Sigmoid colon (tissue), 7 donors: ENCODE measurements around the gene BRI3. TPM values are rescaled to one million over a fixed set of nuclear protein-coding genes. Genes with fewer than 3 reads are reported as not detected.

Experiments used
- DNase-seq: peaks from one replicate; pipeline ENCODE4 v3.0.0-alpha.2; 2019
- H3K27ac ChIP-seq, 4 donors: fragments of 200-600 bp; sonication (generic); one replicate each; pipeline ENCODE4 v1.5.1; 2016 to 2019; ENCODE audit warnings: mild to moderate bottlenecking in 1 of 4
- H3K27me3 ChIP-seq, 3 donors: fragments of 200-600 bp; sonication (generic); one replicate each; pipeline ENCODE4 v1.5.1; 2019; ENCODE audit warnings: mild to moderate bottlenecking in 1 of 3
- H3K36me3 ChIP-seq, 4 donors: fragments of 200-600 bp; sonication (generic); one replicate each; pipeline ENCODE4 v1.5.1; 2016 to 2019
- H3K4me1 ChIP-seq, 4 donors: fragments of 200-600 bp; sonication (generic); one replicate each; pipeline ENCODE4 v1.5.1; 2017 to 2019
- H3K4me3 ChIP-seq, 4 donors: fragments of 200-600 bp; sonication (generic); one replicate each; pipeline ENCODE4 v1.5.1; 2017 to 2019; ENCODE audit warnings: mild to moderate bottlenecking in 2 of 4, moderate library complexity in 1 of 4
- H3K9me3 ChIP-seq, 4 donors: fragments of 200-600 bp in 3 of 4; sonication (generic) in 3 of 4; one replicate each; pipeline versions ENCODE4 v1.5.1 to v1.6.1; 2013 to 2019
- EP300 ChIP-seq, 4 donors: sonication (generic); formaldehyde crosslinking; IDR thresholded peaks; one replicate each; pipeline ENCODE4 v1.6.1; 2017; ENCODE audit warnings: antibody characterized with exemption in 4 of 4
- POLR2A ChIP-seq, 2 donors: fragments of 450-650 bp; IDR thresholded peaks; one replicate each; pipeline ENCODE4 v1.6.1; 2016; ENCODE audit warnings: antibody characterized with exemption in 2 of 2, mild to moderate bottlenecking in 2 of 2, moderate library complexity in 2 of 2
- POLR2AphosphoS5 ChIP-seq, 4 donors: sonication (generic); formaldehyde crosslinking; IDR thresholded peaks; one replicate each; pipeline ENCODE4 v1.6.1; 2017; ENCODE audit warnings: antibody characterized with exemption in 4 of 4
- WGBS, 2 donors: extraction: QIAGEN DNeasy Blood & Tissue Kit; methylation state at CpG; one replicate each; pipeline ENCODE4 v1.1.7; 2013; 5-methylcytosine and 5-hydroxymethylcytosine counted together
- intact Hi-C: fragments of 100-400 bp; cut with DNase I; formaldehyde crosslinking; loops from one replicate; pipeline ENCODE4 v1.15.1; 2023
- polyA plus RNA-seq, 3 donors: library from polyadenylated mRNA; stranded (reverse); fragments of 200-250 nt; gene quantifications; one replicate each; pipeline ENCODE4 v1.2.3, GENCODE V29; 2013
- total RNA-seq, 4 donors: library from RNA; depleted of rRNA; stranded (reverse); fragments of >200 nt; gene quantifications; one replicate each; pipeline ENCODE4 v1.1.0, GENCODE V29; 2016
- TF ChIP-seq, protein P1 (sequence below), 4 experiments: fragments of 450-650 bp in 3 of 4; fragments of 200-600 bp in 1 of 4; IDR thresholded peaks; one replicate each; pipeline ENCODE4 v1.5.1; 2016 to 2019; ENCODE audit warnings: antibody characterized with exemption in 4 of 4, mild to moderate bottlenecking in 3 of 4, moderate library complexity in 2 of 4
- donor health status: healthy with polysubstance abuse.
- donor health status: Bipolar disorder and iron deficiency.
- donor health status: healthy.

BRI3 gene
- total and polyA plus RNA-seq, 7 donors, result 44.9 to 344 (median 61.8) TPM

DNA sequence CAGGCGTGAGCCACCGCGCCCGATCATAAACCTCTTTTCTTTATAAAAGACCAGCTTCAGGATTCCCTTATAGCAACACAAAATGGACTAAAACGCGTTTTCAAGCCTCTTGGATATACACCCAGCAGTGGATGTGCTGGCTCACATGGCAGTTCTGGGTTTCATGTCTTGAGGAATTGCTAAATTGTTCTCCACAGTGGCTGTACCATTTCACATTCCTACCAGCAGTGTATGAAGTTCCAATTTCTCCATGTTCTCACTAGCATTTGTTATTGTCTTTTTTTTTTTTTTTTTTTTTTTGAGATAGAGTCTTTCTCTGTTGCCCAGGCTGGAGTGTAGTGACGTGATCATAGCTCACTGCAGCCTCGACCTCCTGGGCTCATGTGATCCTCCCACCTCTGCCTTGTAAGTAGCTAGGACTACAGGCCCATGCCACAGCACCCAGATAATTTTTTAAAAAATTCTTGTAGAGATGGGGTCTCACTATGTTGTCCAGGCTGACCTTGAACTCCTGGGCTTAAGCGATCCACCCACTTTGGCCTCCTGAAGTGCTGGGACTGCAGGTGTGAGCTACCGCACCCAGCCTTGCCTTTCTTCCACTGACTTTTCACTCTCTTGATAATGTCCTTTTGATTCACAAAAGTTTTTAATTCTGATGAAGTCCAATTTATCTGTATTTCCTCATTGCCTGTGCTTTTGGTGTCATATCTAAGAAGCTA, 46.9 kb upstream of the BRI3 start:
- Histone ChIP-seq H3K4me3 (no peak overlapping the region), H3K9me3 (no peaks in the 10 kb centered on the region), H3K27ac (no peak overlapping the region), H3K4me1 (no peaks in the 10 kb centered on the region), H3K36me3 (peaks cover 0 to 58% (median 22%) of the 10 kb centered on the region in 4 donors), H3K27me3 (no peaks in the 10 kb centered on the region)
- intact Hi-C loops, result no loop called here
- WGBS, 2 donors, result 89 to 94% methylated on average over 10 of the region's 10 CpGs
- DNase-seq, result no peak
- TF ChIP-seq, protein P1, sequence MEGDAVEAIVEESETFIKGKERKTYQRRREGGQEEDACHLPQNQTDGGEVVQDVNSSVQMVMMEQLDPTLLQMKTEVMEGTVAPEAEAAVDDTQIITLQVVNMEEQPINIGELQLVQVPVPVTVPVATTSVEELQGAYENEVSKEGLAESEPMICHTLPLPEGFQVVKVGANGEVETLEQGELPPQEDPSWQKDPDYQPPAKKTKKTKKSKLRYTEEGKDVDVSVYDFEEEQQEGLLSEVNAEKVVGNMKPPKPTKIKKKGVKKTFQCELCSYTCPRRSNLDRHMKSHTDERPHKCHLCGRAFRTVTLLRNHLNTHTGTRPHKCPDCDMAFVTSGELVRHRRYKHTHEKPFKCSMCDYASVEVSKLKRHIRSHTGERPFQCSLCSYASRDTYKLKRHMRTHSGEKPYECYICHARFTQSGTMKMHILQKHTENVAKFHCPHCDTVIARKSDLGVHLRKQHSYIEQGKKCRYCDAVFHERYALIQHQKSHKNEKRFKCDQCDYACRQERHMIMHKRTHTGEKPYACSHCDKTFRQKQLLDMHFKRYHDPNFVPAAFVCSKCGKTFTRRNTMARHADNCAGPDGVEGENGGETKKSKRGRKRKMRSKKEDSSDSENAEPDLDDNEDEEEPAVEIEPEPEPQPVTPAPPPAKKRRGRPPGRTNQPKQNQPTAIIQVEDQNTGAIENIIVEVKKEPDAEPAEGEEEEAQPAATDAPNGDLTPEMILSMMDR (IDR thresholded peaks at IDR 0.05), result no peak
- TF ChIP-seq POLR2A (IDR thresholded peaks at IDR 0.05), result no peak
- no peak for TF ChIP-seq POLR2AphosphoS5 (IDR thresholded peaks at IDR 0.05)
- no peak for TF ChIP-seq EP300 (IDR thresholded peaks at IDR 0.05)

DNA sequence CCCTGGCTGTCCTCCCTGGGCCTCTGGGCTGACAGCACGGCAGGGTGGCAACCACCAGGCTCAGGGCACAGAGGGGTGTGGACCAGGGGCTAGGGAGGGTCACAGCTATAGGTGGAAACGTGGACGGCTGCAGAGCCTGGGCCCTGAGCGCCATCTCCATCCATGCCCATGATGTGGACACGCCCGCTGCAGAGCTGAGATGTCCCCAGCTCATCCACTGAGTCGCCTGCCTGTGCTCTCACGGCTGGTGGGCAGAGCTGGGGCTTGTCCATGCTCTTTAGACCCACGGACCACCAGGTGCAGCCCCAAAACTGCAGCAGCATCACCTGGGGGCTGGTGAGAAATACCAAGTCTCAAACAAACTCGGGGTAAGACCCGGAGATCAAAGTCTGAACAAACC, 45.6 kb upstream of the BRI3 start:
- WGBS, 2 donors, result 91 to 95% methylated on average over 11 of the region's 11 CpGs

DNA sequence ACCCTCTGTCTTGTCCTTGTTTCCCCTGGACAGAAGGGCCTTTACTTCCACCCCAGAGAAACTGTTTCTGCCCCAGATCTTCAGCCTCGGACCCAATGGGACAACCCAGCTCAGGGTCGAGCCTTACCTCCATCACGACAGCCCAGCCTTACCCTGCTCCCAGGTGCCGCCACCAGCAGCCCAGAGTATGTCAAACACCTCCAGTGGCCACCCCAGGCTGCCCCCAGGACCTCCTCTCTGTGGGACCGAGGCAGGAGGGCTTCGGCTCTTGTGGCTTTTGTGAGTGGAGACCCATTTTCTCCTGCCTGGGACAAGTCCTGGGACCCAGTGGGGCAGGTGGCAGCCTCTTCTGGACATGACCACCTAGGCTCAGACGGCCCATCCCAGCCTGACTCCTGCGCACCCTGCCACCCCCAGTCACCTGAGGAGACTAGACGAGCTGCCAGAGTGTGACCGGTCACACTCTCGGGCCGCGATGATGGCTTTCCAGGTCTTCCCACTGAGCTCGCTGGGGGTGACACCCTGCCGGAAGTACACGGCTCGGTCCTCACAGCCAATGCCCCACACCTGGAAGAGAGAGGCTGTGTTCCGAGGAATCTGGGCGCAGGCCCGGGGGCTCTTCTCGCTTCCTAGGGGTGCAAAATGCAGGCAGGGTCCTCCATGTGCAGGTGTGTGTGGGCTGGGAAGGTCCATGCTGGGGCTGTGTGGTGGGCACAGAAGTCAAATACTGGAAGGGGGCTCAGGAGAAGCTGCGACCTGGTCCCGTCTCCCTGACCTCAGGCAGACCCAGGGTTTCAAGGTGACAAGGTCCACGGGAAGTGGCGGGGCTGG, 44.9 kb upstream of the BRI3 start:
- intact Hi-C loops, result no loop called here
- no peak for DNase-seq
- Histone ChIP-seq H3K36me3 (peaks cover 0 to 69% (median 26%) of the 10 kb centered on the region in 4 donors), H3K9me3 (no peaks in the 10 kb centered on the region), H3K4me1 (no peaks in the 10 kb centered on the region), H3K27me3 (no peaks in the 10 kb centered on the region), H3K4me3 (no peak overlapping the region), H3K27ac (no peak overlapping the region)
- WGBS, 2 donors, result 94 to 95% methylated on average over 25 of the region's 25 CpGs
- TF ChIP-seq POLR2A (IDR thresholded peaks at IDR 0.05) (no peak), POLR2AphosphoS5 (IDR thresholded peaks at IDR 0.05) (no peak), EP300 (IDR thresholded peaks at IDR 0.05) (no peak)
- TF ChIP-seq, protein P1 (IDR thresholded peaks at IDR 0.05), result no peak

More for the DNA sequence above, 45.6 kb upstream of the BRI3 start:
- no peaks in the 10 kb centered on the region for H3K27me3 ChIP-seq
- intact Hi-C loops, result no loop called here
- H3K4me1 ChIP-seq, result no peaks in the 10 kb centered on the region
- H3K36me3 ChIP-seq, result peaks cover 0 to 65% (median 27%) of the 10 kb centered on the region in 4 donors
- no peak for DNase-seq
- H3K9me3 ChIP-seq, result no peaks in the 10 kb centered on the region
- H3K4me3 ChIP-seq, result no peak overlapping the region
- H3K27ac ChIP-seq, result no peak overlapping the region
- TF ChIP-seq POLR2AphosphoS5 (IDR thresholded peaks at IDR 0.05), result no peak
- TF ChIP-seq EP300 (IDR thresholded peaks at IDR 0.05), result no peak
- no peak for TF ChIP-seq POLR2A (IDR thresholded peaks at IDR 0.05)
- TF ChIP-seq, protein P1 (IDR thresholded peaks at IDR 0.05), result no peak

DNA sequence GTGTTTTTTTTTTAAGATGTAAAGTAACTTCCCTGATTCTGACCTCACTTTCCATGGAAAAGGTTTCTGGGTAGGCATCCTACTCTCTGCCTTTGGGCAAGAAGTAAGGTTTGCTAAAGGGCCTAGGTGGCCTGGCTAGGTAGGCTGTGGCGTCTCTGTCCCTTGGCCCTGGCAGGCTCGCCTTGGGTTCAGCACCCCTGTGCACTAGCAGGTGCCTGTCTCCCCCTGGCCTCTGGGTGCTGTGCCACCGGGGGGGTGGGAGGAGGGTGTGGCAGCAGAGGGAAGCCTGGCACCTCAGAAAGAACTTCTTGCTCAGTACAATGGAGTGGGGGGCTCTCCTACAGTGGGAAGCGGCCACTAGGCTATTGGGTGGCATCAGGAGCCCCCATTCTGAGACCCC, 43.4 kb upstream of the BRI3 start:
- DNase-seq, result no peak
- Histone ChIP-seq H3K27me3 (no peaks in the 10 kb centered on the region), H3K27ac (no peak overlapping the region), H3K36me3 (peaks cover 0 to 66% (median 20%) of the 10 kb centered on the region in 4 donors), H3K9me3 (no peaks in the 10 kb centered on the region), H3K4me3 (no peak overlapping the region), H3K4me1 (no peaks in the 10 kb centered on the region)
- intact Hi-C loops, result no loop called here
- TF ChIP-seq POLR2AphosphoS5 (IDR thresholded peaks at IDR 0.05) (no peak), POLR2A (IDR thresholded peaks at IDR 0.05) (no peak), EP300 (IDR thresholded peaks at IDR 0.05) (no peak)
- TF ChIP-seq, protein P1 (IDR thresholded peaks at IDR 0.05), result no peak
- WGBS, 2 donors, result 94 to 96% methylated on average over 4 of the region's 4 CpGs
